Motor neuron (in vitro differentiated cells): ENCODE measurements around the gene PLXNB2. TPM values are rescaled to one million over a fixed set of nuclear protein-coding genes. Genes with fewer than 3 reads are reported as not detected.
A peak's percentile ranks its signal among the peaks of the same experiment; 100 is the strongest.

Source experiments
- ATAC-seq, 8 experiments: fragments of 200-7000 bp; cut with Tn5 transposase; replicated peaks in 6 of 8; 2 replicates each; pipeline ENCODE4 v1.8.0; 2021; ENCODE audit warnings: mild to moderate bottlenecking in 8 of 8, moderate library complexity in 8 of 8
- H3K27ac ChIP-seq, 2 donors: fragments of 250-450 bp; sonication (Bioruptor Pico); 2 replicates each; pipeline ENCODE4 v1.9.0; 2021; ENCODE audit warnings: antibody characterized with exemption in 2 of 2, mild to moderate bottlenecking in 2 of 2, moderate library complexity in 1 of 2
- H3K4me1 ChIP-seq, 2 donors: fragments of 250-450 bp; sonication (Bioruptor Pico); replicated peaks in 1 of 2; 2 replicates each; pipeline ENCODE4 v1.6.1; 2021; ENCODE audit warnings: antibody characterized with exemption in 2 of 2, mild to moderate bottlenecking in 2 of 2, moderate library complexity in 1 of 2
- H3K4me3 ChIP-seq, 5 donors: fragments of 250-450 bp; sonication (Bioruptor Pico); 2 replicates each; pipeline ENCODE4 v1.9.0; 2021; ENCODE audit warnings: antibody characterized with exemption in 5 of 5, mild to moderate bottlenecking in 5 of 5, moderate library complexity in 4 of 5
- WGBS, 10 experiments: fragments of 450-650 bp; shearing (Covaris generic); methylation state at CpG; one replicate each; pipeline ENCODE4 v1.0.0; 2022; 5-methylcytosine and 5-hydroxymethylcytosine counted together
- in situ Hi-C, 9 experiments: fragments of 400-800 bp; cut with MboI; loops; one replicate each; pipeline ENCODE4 v1.15.0; 2021; ENCODE audit warnings: low sequenced_read_pairs in 9 of 9, low pct_unique_long_range_greater_than_20kb in 2 of 9; ENCODE audit not compliant: unreplicated experiment in 9 of 9
- total RNA-seq, 8 experiments: library from RNA; unstranded; fragments of 300-600 nt; gene quantifications; 2 replicates each; pipeline versions ENCODE4 v1.2.3 to v1.2.4, GENCODE V29; 2022

The PLXNB2 gene
- total RNA-seq, 8 experiments from 2014 or later: 36.8 to 104 (median 59.6) TPM

DNA sequence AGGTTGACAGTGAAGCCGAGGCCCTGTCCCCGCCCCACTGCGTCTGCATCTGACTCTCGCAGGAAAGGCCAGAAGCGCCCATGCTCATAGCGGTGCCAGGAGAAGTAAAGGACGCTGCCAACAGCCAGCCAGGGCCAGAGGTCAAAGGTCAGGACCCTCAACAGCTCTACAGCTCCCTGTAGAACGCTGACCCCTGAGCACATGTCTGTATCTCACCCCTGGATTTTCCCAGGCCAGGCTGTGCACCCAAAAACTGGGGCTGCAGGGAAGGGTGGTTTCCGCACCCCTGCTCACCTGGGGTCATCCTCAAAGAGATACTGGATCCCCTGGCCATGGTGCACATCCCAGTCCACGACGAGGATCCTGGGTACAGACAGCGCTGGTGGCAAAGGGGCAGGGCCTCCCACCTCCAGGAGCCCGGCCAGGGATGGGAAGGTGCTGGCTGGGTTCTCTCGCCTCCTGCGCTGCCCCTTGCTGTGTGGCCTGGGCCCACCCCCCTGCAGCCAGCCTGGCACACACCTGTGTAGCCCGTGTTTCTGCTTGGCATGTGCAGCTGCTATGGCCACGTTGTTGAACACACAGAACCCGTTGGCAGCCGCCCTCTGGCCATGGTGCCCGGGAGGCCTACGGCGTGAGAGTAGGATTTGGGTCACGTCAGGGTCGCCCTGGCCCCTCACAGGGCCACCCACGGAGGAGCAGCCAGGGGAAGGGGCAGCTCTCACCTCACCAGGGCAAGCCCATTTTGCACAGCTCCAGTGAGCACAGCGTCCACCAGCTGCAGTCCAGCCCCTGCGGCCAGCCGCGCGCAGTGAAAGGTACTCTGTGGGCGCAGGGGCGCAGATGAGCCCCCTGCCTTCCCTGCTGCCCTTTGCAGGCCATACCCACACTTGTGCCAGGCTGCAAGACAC, 57.9 kb downstream of the PLXNB2 start:
- WGBS, 10 experiments: 20 to 100% methylated on average over 1 to 5 of the region's 32 CpGs; no CpG with 5 or more reads in 8 of the 10 experiments
- in situ Hi-C loops: no loop called here
- H3K4me1 ChIP-seq: peaks cover 36 to 40% of the 10 kb centered on the region in 2 donors
- H3K27ac ChIP-seq: peak overlapping the region in 1 of 2 donors; percentile 76
- no peak for ATAC-seq
- peak overlapping the region in 2 of 5 donors; percentile 46 to 48 for H3K4me3 ChIP-seq

DNA sequence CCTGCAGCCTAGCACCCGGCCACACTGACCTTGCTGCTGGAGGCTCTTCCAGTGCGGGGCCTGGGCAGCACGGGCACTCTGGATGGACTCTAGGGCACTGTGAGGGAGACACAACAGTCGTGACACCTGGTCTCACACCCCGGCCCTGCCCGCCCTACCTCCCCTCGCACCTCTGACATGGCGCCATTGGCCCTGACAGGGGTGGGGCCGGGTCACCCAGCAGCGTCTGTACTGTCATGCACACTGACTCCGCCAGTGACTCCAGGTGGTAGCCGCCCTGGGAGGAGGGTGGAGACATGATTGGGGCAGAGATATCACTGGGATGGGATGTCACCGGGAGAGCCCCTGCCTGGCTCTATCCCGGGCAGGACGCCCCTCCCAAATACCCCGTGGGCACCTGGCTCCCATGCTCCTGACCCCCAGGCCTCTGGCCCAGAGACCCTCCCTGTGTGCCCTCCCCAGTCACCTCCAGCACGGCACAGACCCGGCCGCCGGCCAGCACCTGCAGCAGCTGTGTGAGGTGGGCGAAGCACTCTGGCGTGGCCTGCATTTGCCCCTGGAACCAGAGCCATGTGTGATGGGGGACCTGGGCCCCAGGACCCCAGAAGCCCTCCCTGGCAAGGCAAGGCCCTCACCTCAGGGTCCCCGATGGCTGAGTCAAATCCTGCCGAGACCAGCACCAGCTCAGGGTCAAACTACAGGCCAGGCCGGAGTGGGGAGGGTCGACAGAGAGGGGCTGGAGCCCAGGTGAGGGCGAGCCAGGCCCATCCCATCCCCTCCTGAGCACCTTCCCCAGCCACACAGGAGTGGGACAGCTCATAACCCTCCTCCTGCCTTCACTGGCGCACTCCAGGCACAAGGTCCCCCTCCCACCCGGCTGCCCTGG, 59.0 kb downstream of the PLXNB2 start:
- Histone ChIP-seq H3K4me3 (peak overlapping the region in 1 of 5 donors; percentile 12), H3K27ac (peak overlapping the region; percentile 64 to 72), H3K4me1 (peaks cover 36 to 40% of the 10 kb centered on the region in 2 donors)
- ATAC-seq: no peak
- 100% methylated on average over 4 of the region's 29 CpGs; no CpG with 5 or more reads in 9 of the 10 experiments for WGBS, 10 experiments
- in situ Hi-C loops: no loop called here

DNA sequence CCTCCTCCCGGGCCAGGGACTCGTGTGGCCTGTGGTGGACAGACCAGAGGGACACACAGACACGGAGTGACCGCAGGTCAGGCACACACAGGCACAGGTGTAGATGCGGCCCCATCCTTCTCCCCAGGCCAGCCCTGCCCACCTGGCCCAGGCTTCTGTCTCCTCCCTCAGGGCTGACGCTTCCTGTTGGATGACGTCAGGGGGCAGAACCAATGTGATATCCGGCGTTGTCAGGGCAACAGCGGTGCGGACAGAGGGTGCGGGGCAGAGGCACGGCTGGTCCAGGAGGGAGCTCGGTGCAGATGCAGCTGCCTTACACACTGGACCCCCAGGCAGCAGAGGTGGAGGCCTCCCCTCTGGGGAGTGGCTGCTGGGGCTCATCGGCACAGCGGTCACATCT, 59.7 kb downstream of the PLXNB2 start:
- Histone ChIP-seq H3K27ac (peak overlapping the region; percentile 69 to 72), H3K4me3 (peak overlapping the region in 1 of 5 donors; percentile 12), H3K4me1 (peaks cover 41 to 44% of the 10 kb centered on the region in 2 donors)
- peak in 6 of 8 experiments; percentile 0 to 62 (median 50) for ATAC-seq
- WGBS, 10 experiments: 20 to 40% (median 28%) methylated on average over 2 to 7 of the region's 16 CpGs; no CpG with 5 or more reads in 7 of the 10 experiments
- in situ Hi-C loops: no loop called here

DNA sequence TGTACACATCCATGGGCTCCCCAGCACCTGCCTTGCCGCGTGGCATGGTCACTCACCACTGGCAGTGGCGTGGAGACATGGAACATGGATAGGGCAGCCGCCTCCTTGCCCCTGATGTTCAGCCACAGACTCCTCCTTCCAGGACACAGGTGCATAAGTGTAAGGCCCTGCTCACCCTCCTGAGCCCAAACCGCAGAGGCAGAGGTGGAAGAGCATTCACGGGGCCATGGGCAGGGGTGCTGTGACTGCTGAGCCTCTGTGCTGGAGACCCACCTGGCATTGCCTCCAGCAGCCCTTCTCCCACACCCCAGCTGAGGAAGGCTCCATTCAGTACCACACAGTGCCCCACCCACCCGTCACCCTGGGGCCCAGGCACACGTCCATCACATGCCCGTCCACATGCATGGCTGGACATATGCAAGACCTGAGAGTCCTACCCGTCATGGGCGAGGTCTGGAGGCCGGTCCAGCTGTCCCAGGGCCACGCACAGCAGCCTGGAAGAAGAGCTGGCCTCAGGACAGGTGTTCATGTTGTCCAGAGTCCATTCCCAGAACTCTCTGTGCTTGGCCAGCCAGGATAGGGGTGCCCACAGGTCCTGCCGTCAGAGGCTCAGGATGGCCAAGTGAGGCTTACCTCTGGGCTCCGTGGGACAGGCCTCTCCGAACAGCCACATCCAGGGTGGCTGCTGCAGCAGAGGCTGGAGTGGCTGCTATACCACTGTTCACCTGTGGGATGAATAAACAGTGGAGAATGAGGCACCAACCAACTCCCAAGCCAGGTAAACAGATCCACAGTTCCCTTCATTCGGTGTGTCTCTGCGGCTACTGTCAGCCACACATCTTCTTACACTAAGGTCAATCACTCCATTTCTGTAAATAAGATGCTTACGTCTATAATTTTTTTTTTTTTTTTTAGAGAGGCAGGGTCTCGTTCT, 60.9 kb downstream of the PLXNB2 start:
- Histone ChIP-seq H3K4me1 (peaks cover 39 to 45% of the 10 kb centered on the region in 2 donors), H3K4me3 (peak overlapping the region in 1 of 5 donors; percentile 94), H3K27ac (no peak overlapping the region)
- ATAC-seq: no peak
- 60 to 100% (median 78%) methylated on average over 1 to 6 of the region's 20 CpGs; no CpG with 5 or more reads in 4 of the 10 experiments for WGBS, 10 experiments
- in situ Hi-C loops: no loop called here

DNA sequence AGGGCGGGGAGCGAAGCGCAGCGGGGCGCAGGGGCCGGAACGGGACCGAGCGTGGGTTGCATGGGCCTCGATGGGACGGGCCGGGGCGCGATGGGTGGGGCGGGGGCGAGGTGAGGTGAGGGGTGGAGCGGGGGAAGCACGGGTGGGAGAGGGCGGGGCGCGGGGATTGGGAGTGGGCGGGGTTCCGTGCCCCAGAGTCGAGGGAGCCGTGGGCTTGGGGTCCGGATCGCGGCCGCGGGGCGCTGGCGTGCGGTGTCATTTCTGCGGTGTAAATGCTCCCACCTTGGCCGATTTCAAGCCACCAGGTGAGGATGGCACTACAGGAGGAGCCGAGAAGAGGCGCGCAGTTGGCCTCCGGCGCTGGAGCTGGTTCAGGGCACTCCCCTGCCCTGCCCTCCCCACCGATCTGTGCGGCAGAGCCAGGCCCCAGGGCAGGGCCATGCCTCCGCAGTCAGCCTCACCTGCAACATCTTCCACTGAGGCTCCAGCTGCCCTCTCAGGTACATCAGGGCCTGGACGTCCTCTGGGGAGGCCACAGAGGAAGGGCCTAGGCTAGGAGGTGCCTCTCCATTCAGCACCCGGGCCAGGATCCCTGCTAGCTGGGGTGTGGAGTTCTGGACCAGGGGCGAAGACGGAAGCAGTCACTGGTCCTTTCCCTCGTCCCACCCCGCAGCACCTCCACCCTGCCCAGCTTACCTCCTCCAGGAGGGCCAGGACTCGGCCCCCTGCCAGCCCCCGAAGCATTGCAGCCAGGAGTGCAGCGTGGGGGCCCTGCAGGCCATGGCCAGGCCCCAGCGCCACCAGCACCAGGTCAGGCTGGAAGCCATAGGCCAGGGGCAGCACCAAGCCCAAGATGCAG, 62.0 kb downstream of the PLXNB2 start:
- Histone ChIP-seq H3K4me1 (peaks cover 36 to 49% of the 10 kb centered on the region in 2 donors), H3K4me3 (peak overlapping the region; percentile 77 to 94 (median 81)), H3K27ac (peak overlapping the region; percentile 81 to 96)
- in situ Hi-C loops: no loop called here
- WGBS, 10 experiments: 0 to 40% (median 0%) methylated on average over 1 to 4 of the region's 53 CpGs; no CpG with 5 or more reads in 7 of the 10 experiments
- peak in 7 of 8 experiments; percentile 0 to 5 (median 3) for ATAC-seq

DNA sequence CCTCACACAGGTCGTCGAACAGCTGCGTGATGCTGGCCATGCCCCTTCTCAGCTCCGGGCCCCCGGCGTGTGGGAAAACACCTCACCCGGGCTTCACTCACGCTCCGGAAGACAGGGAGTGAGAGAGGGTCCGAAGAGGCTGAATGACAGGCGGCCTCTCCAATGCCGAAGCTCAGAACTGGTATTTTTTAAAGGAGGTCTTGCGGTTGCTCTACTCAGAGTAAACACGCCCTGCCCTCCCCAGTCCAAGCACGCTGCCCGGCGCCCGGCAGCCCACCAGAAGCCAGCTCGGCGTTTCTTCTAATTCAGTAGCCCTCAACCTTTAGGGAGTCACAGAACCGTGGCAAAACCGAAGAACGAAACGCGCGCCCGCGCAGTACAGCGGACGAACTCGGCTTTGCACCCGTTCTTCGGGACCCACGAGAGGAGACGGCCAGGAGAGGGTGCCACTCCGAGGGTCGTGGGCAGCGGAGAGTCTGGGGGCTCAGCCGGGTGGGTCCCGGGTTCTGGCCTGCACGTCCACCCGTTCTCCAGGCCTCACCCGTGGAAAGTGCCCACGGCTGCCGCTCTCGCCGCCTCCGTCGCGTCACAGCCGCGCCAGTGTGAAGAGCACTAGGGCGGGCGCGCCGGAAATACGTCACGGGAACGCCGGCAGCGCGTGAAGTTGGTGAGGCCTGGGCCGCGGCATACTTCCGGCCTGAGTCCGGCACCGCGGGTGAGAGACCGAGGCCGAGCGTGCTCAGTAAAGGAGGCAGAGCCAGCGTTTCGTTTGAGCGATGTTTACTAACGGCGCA, 62.8 kb downstream of the PLXNB2 start, which contains the start of gene TUBGCP6:
Gene TUBGCP6, minus strand, starts transcription at position 604 of the 794 bp plus-strand sequence. Its CDS starts 564 bp downstream, at position 40.
- H3K4me1 ChIP-seq: peaks cover 28 to 42% of the 10 kb centered on the region in 2 donors
- H3K27ac ChIP-seq: peak within 1 kb of the TSS; percentile 81 to 96
- H3K4me3 ChIP-seq: peak within 1 kb of the TSS; percentile 77 to 94 (median 81)
- 0 to 2% (median 0%) methylated on average over 1 to 24 of the region's 76 CpGs; no CpG with 5 or more reads in 2 of the 10 experiments for WGBS, 10 experiments
- in situ Hi-C loops: no loop called here
- ATAC-seq: peak; percentile 75 to 92 (median 82)

DNA sequence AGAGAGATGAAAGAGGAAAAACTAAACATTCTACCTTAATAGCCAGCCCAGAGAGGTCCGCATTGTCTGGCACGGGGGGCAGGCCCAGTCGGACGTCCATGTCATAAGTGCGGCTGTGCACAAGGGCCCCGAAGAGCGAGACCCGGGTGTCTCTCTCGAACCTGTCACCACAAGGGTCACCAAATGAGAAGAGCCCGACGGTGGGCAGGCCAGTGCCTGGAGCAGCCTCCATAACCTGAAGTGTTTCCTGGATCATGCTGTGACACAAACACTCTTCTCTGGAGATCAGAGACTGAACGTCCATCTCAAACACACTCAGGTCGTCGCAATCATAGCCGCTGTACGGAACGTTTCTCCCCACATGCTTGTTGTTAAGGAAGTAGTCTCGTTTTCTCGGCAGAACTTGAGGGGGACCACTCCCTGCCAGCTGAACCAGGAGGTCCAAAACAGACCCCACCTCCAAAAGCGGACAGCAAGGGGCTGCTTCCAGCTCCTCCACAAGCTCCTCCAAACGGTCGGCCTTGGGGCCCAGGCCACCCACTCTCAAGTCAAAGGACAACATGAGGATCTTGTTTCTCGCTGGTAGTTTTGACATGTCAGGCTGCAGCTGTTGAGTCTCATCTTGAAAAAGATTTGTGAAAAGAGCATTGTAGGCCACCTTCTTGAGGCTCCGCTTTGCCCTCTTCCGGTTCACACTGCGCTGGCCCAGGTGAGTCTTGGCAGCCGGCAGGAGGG, 63.6 kb downstream of the PLXNB2 start:
- peaks cover 28 to 42% of the 10 kb centered on the region in 2 donors for H3K4me1 ChIP-seq
- peak overlapping the region; percentile 77 to 94 (median 81) for H3K4me3 ChIP-seq
- H3K27ac ChIP-seq: peak overlapping the region; percentile 81 to 96
- no peak for ATAC-seq
- 0 to 73% (median 41%) methylated on average over 2 to 16 of the region's 27 CpGs for WGBS, 10 experiments
- in situ Hi-C loops: no loop called here

DNA sequence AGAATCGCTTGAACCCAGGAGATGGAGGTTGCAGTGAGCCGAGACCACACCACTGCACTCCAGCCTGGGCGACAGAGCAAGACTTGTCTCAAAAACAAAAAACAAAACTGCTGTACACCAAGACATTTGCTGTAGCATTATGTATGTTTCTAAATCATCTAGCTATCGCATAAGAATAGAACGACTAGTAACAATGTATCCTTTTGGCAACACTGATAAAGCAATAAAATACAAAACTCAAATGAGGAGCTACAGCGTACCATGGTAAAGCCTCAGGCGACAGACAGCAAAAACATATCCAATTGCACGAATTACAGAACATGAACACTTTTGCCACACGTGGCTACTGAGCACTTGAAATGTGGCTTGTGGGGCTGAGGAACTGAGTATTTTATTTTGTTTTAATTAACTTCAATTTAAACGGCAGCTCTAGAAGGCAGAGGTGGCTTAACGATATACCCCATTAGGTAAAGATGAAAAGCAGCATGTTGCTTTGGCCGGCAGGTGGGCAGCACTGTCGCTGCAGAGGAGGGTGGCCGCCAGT, 65.0 kb downstream of the PLXNB2 start:
- in situ Hi-C loops: no loop called here
- Histone ChIP-seq H3K4me3 (peak overlapping the region; percentile 77 to 94 (median 81)), H3K27ac (no peak overlapping the region), H3K4me1 (peaks cover 19 to 31% of the 10 kb centered on the region in 2 donors)
- WGBS, 10 experiments: 31 to 100% (median 59%) methylated on average over 1 to 12 of the region's 14 CpGs
- ATAC-seq: no peak

DNA sequence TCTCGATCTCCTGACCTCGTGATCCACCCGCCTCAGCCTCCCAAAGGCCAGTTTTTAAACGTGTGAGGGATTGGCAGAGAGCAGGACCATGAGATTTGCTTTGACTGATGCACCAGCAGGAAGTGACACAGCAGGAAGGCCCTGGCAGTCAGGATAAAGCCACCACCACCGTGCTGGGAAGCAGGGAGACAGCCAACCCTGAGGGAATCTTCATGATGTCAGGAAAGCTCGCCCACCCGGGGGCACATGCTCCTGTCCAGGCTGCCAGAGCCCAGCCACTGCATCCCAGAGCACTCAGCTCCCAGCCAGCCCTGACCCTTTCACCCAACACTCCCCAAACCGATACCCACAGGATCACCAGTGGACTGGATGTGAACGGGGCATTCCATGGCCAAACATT, 68.7 kb downstream of the PLXNB2 start:
- H3K4me1 ChIP-seq: peaks cover 13 to 24% of the 10 kb centered on the region in 2 donors
- no peak for ATAC-seq
- 83 to 100% (median 91%) methylated on average over 2 to 6 of the region's 9 CpGs; no CpG with 5 or more reads in 4 of the 10 experiments for WGBS, 10 experiments
- H3K4me3 ChIP-seq: no peak overlapping the region
- in situ Hi-C loops: no loop called here
- no peak overlapping the region for H3K27ac ChIP-seq
